Measurements from ENCODE around the gene SCO2. TPM values are rescaled to one million over a fixed set of nuclear protein-coding genes. Genes with fewer than 3 reads are reported as not detected.

The SCO2 gene
- polyA plus RNA-seq, 1 donor from 2014 or later, result 9.6 TPM

GRCh38 chr22:50568626-50569025 is 43.2 kb upstream of the SCO2 start:
- H3K9me3 ChIP-seq (ENCODE audit: low read length), result no peaks in the 10 kb centered on the region
- no peaks in the 10 kb centered on the region for H3K9me2 ChIP-seq (ENCODE audit: insufficient read depth, low read length)
- H2AFZ ChIP-seq (ENCODE audit: low read depth, low read length), result no peak overlapping the region
- no peak overlapping the region for H3K27ac ChIP-seq (ENCODE audit: low read length)
- H3K9ac ChIP-seq (ENCODE audit: low read length), result no peak overlapping the region
- no peaks in the 10 kb centered on the region for H3K79me2 ChIP-seq (replicated peaks; ENCODE audit: insufficient read depth, low read length)
- peaks cover 4% of the 10 kb centered on the region for H3K36me3 ChIP-seq (ENCODE audit: insufficient read depth, low read length)
- TF ChIP-seq SMC3 (conservative IDR thresholded peaks at IDR 0.05; ENCODE audit: poor library complexity) (no peak), REST (IDR thresholded peaks at IDR 0.05; ENCODE audit: borderline replicate concordance) (no peak), TAF1 (IDR thresholded peaks at IDR 0.05; ENCODE audit: low read depth) (no peak), CTCF (IDR thresholded peaks at IDR 0.05; ENCODE audit: poor library complexity, severe bottlenecking) (no peak)
- no peaks in the 10 kb centered on the region for H4K20me1 ChIP-seq (ENCODE audit: insufficient read depth)
- H3K4me3 ChIP-seq (ENCODE audit: low read length), result no peak overlapping the region
- H3K27me3 ChIP-seq (ENCODE audit: insufficient read depth, low read depth, low read length), result no peaks in the 10 kb centered on the region
- no peak overlapping the region for H3K4me2 ChIP-seq (ENCODE audit: low read length)
- no peaks in the 10 kb centered on the region for H3F3A ChIP-seq (ENCODE audit: insufficient read depth, low read length, poor library complexity, severe bottlenecking)

- H3K36me3 ChIP-seq (ENCODE audit: insufficient read depth, low read length), result peaks cover 4% of the 10 kb centered on the region
- H3K9me2 ChIP-seq (ENCODE audit: insufficient read depth, low read length), result no peaks in the 10 kb centered on the region
- TF ChIP-seq CTCF (IDR thresholded peaks at IDR 0.05; ENCODE audit: poor library complexity, severe bottlenecking) (no peak), SMC3 (conservative IDR thresholded peaks at IDR 0.05; ENCODE audit: poor library complexity) (no peak), REST (IDR thresholded peaks at IDR 0.05; ENCODE audit: borderline replicate concordance) (no peak), POLR2AphosphoS5 (IDR thresholded peaks at IDR 0.05) (no peak), MXI1 (conservative IDR thresholded peaks at IDR 0.05; ENCODE audit: poor library complexity, severe bottlenecking) (no peak), RAD21 (conservative IDR thresholded peaks at IDR 0.05) (no peak), EZH2 (IDR thresholded peaks at IDR 0.05; ENCODE audit: borderline replicate concordance, insufficient read depth, low read length, poor library complexity, severe bottlenecking) (no peak), TAF1 (IDR thresholded peaks at IDR 0.05; ENCODE audit: low read depth) (no peak), EP300 (conservative IDR thresholded peaks at IDR 0.05; ENCODE audit: poor library complexity, severe bottlenecking) (no peak)
These were observed 42.4 kb upstream of the SCO2 start for GRCh38 chr22:50567721-50568252.

More at GRCh38 chr22:50567721-50568252, 42.4 kb upstream of the SCO2 start:
- no peaks in the 10 kb centered on the region for H3K9me3 ChIP-seq (ENCODE audit: low read length)
- no peak overlapping the region for H3K27ac ChIP-seq (ENCODE audit: low read length)
- H3F3A ChIP-seq (ENCODE audit: insufficient read depth, low read length, poor library complexity, severe bottlenecking), result no peaks in the 10 kb centered on the region
- no peaks in the 10 kb centered on the region for H3K27me3 ChIP-seq (ENCODE audit: insufficient read depth, low read depth, low read length)
- H3K9ac ChIP-seq (ENCODE audit: low read length), result no peak overlapping the region
- no peaks in the 10 kb centered on the region for H4K20me1 ChIP-seq (ENCODE audit: insufficient read depth)
- no peak overlapping the region for H2AFZ ChIP-seq (ENCODE audit: low read depth, low read length)
- no peak overlapping the region for H3K4me3 ChIP-seq (ENCODE audit: low read length)
- H3K79me2 ChIP-seq (replicated peaks; ENCODE audit: insufficient read depth, low read length), result no peaks in the 10 kb centered on the region
- no peak overlapping the region for H3K4me2 ChIP-seq (ENCODE audit: low read length)

Data from neural cell (in vitro differentiated cells).